ENCODE data around the gene EPHB6.

DNA sequence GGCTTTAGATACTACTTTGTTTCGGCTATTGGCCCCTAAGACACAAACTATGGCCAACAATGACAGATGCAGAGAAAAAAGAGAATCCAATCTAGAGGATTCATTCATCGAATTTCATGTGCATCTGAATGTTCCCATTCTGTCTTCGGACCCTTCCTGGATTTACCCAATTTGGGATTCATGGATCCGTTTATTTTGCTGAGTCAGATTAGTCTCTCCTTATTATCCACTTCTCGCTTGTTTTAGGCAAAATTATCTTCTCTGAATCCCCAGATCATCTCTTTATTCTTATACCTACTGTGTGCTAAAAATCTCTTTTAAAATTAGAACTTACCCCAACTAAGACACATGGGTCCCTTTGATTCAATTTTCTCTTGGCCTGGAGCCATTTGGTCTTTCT lies 24.2 kb downstream of the EPHB6 start:
- no peak for TF ChIP-seq POLR2AphosphoS5 (IDR thresholded peaks at IDR 0.05)
- TF ChIP-seq, protein P1, sequence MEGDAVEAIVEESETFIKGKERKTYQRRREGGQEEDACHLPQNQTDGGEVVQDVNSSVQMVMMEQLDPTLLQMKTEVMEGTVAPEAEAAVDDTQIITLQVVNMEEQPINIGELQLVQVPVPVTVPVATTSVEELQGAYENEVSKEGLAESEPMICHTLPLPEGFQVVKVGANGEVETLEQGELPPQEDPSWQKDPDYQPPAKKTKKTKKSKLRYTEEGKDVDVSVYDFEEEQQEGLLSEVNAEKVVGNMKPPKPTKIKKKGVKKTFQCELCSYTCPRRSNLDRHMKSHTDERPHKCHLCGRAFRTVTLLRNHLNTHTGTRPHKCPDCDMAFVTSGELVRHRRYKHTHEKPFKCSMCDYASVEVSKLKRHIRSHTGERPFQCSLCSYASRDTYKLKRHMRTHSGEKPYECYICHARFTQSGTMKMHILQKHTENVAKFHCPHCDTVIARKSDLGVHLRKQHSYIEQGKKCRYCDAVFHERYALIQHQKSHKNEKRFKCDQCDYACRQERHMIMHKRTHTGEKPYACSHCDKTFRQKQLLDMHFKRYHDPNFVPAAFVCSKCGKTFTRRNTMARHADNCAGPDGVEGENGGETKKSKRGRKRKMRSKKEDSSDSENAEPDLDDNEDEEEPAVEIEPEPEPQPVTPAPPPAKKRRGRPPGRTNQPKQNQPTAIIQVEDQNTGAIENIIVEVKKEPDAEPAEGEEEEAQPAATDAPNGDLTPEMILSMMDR (IDR thresholded peaks at IDR 0.05; ENCODE audit: poor library complexity, severe bottlenecking): no peak
- TF ChIP-seq RAD21 (conservative IDR thresholded peaks at IDR 0.05): no peak
- no peak for TF ChIP-seq EP300 (conservative IDR thresholded peaks at IDR 0.05; ENCODE audit: poor library complexity, severe bottlenecking)
- no peak for TF ChIP-seq EZH2 (IDR thresholded peaks at IDR 0.05; ENCODE audit: borderline replicate concordance, insufficient read depth, low read length, poor library complexity, severe bottlenecking)
- TF ChIP-seq, protein P2, sequence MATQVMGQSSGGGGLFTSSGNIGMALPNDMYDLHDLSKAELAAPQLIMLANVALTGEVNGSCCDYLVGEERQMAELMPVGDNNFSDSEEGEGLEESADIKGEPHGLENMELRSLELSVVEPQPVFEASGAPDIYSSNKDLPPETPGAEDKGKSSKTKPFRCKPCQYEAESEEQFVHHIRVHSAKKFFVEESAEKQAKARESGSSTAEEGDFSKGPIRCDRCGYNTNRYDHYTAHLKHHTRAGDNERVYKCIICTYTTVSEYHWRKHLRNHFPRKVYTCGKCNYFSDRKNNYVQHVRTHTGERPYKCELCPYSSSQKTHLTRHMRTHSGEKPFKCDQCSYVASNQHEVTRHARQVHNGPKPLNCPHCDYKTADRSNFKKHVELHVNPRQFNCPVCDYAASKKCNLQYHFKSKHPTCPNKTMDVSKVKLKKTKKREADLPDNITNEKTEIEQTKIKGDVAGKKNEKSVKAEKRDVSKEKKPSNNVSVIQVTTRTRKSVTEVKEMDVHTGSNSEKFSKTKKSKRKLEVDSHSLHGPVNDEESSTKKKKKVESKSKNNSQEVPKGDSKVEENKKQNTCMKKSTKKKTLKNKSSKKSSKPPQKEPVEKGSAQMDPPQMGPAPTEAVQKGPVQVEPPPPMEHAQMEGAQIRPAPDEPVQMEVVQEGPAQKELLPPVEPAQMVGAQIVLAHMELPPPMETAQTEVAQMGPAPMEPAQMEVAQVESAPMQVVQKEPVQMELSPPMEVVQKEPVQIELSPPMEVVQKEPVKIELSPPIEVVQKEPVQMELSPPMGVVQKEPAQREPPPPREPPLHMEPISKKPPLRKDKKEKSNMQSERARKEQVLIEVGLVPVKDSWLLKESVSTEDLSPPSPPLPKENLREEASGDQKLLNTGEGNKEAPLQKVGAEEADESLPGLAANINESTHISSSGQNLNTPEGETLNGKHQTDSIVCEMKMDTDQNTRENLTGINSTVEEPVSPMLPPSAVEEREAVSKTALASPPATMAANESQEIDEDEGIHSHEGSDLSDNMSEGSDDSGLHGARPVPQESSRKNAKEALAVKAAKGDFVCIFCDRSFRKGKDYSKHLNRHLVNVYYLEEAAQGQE (IDR thresholded peaks at IDR 0.05; ENCODE audit: borderline replicate concordance): no peak
- no peak for TF ChIP-seq SMC3 (conservative IDR thresholded peaks at IDR 0.05; ENCODE audit: poor library complexity)

All from neural cell (in vitro differentiated cells).